Epithelial cell of esophagus (primary cell): ENCODE results near the gene IPCEF1.
"Not testable (repeated sequence)": the region's sequence is repeated elsewhere in the genome, so short reads cannot be mapped to it uniquely, and the experiment has no call there.

Source experiments
- DNase-seq: peaks from one replicate; pipeline ENCODE4 v3.0.0; 2010; ENCODE audit warnings: low read depth
- H3K4me3 ChIP-seq: 2 replicates; pipeline ENCODE4 v1.5.1; 2011; ENCODE audit warnings: mild to moderate bottlenecking, low read length, control low read depth
- TF ChIP-seq, protein P1 (sequence below): IDR thresholded peaks from 2 replicates; pipeline ENCODE4 v1.5.1; 2011; ENCODE audit warnings: low read depth, mild to moderate bottlenecking, low read length, control low read depth, inconsistent platforms; ENCODE audit not compliant: insufficient read depth; ENCODE audit errors: missing control alignments

The IPCEF1 gene

DNA sequence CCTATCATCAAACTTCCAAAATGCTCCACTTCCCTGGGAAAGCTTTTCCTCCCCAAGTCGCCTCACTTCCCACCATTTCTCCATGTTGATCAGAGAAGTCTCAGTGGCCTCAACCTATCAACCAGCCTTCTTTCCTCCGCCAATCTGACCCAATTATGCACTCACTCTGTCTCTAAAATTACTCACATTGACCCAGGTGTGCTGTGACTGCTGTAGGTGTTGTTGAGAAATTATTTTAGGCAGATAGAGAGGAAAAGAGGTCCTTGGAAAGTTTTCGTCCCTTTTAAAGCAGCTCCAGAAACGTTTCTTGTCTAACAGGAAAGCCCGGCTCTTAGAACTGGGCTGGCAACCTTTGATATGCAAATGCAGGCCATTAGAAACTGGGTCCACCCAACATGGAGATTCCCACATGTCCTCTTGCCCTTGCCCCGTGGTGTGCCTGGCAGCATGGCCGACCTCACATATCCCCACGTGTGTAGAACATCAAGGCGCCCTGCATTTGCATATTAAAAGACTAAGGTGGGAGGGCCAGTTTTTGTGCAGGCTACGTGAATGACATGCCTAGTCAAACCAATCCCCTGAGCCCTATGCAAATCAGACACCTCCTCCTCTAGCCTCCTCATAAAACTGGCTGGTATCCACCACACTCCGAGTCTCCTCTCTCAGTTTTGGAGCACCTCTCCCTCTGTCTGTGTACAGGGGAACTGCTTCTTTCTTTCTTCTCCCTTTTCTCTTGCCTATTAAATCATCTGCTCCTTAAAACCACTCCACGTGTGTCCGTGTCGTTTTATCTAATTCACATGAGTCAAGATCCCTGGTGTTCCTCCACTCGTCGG, 12.9 kb downstream of the IPCEF1 start:
- TF ChIP-seq, protein P1, sequence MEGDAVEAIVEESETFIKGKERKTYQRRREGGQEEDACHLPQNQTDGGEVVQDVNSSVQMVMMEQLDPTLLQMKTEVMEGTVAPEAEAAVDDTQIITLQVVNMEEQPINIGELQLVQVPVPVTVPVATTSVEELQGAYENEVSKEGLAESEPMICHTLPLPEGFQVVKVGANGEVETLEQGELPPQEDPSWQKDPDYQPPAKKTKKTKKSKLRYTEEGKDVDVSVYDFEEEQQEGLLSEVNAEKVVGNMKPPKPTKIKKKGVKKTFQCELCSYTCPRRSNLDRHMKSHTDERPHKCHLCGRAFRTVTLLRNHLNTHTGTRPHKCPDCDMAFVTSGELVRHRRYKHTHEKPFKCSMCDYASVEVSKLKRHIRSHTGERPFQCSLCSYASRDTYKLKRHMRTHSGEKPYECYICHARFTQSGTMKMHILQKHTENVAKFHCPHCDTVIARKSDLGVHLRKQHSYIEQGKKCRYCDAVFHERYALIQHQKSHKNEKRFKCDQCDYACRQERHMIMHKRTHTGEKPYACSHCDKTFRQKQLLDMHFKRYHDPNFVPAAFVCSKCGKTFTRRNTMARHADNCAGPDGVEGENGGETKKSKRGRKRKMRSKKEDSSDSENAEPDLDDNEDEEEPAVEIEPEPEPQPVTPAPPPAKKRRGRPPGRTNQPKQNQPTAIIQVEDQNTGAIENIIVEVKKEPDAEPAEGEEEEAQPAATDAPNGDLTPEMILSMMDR = peak; percentile 74
- peak overlapping the region; percentile 36 for H3K4me3 ChIP-seq
- DNase-seq = peak; percentile 86

DNA sequence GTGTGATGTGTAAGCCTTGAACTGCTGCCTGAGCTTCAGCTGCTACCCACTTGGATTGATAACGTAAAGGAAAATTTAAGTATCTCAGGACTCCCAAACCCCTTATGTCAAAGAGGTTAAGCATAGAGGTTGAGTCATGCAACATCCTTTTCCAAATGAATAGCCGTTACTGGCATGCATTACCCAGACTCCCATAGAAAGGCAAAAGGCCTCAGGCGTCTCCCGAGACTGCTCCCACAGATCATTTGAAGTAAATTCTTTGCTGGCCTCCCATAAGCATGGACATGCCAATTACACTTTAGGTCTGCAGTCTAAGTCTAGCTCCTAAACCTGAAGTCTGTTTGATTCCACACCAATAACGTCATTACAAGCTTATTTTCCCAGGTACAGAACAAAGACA, 14.7 kb downstream of the IPCEF1 start:
- no peak overlapping the region for H3K4me3 ChIP-seq
- peak; percentile 61 for DNase-seq
- TF ChIP-seq, protein P1 = no peak

DNA sequence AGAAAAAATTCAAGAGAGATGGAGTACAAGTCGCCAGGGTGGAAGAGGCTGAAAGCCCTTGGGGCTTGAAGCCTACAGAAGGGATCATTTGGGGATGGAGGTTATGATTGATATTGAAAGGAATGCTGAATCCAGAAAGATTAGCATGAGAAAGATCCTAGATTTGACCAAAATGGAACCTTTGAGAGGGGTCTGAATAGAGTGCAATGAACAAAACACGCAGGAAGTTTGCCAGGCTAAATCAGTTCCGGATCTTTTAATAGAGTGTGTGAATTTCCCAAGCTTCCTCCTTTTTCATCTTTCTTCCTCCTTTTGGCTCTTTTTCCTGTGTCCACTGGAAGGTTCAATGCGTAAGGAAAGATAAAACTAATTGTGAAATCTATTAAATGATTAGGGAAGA, 15.3 kb downstream of the IPCEF1 start:
- H3K4me3 ChIP-seq = no peak overlapping the region
- TF ChIP-seq, protein P1 = no peak
- no peak for DNase-seq

DNA sequence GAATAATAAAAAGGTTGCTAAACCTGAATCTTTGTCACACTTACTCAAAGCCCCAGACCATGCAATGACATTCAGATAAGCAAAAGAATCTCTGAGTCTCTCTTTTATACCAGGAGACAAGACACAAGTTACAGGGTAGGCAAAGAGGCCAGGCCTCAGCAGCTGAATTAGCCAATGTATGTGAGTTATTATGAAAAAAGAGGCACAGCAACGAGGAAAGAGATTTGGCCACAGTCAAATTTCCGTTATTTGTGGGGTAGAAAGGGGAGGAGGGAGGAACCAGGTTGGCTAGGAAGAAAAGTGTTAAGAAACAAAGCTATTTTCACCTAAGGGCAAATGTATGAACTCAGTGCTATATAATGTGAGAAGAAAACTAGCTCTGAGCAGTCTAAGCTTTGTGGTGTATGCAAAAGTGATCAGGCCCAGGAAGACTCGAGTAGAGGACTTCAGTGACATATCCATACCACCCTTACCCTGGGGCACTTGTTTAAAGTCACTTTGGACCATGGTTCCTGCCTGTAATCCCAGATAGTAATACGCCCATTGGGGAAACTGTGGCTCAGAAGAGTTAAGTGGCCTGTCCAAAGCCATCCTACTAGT, 19.1 kb downstream of the IPCEF1 start:
- TF ChIP-seq, protein P1 = no peak
- DNase-seq = no peak
- no peak overlapping the region for H3K4me3 ChIP-seq

DNA sequence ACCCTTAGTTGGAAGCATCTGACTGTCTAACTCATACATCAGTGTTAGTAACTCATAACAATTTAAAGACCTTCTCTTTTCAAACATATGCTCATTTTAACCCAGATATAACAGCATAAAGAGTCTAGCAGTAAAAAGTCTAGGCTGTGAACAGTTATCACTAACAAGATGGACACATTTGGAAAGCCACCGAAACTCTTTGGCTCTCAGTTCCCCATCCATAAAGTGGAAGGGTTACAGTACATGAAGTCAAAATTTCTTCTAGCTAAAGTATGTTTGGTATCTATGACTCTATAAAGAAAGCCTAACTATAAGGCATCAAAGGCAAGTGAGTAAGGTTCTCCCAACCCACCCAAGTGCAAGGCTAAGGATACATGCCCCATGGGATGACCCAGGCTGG, 22.5 kb downstream of the IPCEF1 start:
- H3K4me3 ChIP-seq, DNase-seq: not testable (repeated sequence)

DNA sequence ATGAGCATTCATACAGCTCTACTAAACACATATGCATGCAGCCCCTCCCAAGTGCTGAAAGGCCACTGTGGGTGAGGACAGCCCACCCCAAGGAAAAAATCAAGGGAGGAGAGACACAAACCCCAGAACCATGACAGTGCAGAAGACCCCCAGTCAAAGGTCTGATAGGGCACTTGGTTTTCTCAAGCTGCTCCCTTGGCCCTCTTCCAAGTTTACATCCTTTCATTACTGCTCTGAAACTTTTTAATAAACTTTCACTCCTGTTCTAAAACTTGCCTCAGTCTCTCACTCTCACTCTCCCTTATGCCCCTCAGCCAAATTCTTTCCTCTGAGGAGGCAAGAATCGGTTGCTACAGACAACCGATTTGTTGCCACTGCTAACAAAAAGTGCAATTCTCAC, 24.9 kb downstream of the IPCEF1 start:
- no peak for DNase-seq
- TF ChIP-seq, protein P1 = no peak
- no peak overlapping the region for H3K4me3 ChIP-seq

DNA sequence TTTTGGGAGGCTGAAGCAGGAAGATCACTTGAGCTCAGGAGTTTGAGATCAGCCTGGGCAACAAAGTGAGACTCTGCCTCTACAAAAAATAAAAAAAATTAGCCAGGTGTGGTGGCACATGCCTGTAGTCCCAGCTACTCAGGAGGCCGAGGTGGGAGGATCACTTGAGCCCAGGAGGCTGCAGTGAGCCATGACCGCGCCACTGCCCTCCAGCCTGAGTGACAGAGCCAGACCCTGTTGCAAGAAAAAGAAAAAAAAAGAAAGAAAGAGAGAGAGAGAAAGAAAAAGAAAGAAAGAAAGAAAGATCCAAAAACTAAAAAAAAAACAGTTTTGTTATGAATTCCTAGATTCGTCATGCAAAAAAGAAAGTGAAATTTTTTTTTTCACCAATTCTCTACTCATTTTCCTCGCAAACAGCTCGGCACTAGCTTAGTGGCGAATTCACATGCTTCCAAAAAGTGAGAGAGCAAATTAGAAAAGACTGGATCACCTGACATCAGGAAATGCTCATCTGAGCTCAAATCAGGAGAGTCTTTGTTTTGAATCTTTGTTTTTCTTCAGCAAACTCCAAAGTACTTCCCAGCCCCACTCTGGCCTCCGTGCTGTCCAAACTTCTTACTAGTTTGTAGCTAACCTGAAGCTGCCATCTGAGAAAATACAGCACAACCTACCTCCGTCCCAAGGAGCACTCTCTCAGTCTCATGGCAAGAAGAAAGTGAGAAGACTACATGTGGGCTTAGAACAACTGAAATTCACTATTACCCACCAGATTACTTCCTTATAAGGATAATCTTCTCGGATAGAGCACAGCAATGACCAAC, 27.0 kb downstream of the IPCEF1 start:
- DNase-seq = no peak
- no peak overlapping the region for H3K4me3 ChIP-seq
- TF ChIP-seq, protein P1 = no peak

DNA sequence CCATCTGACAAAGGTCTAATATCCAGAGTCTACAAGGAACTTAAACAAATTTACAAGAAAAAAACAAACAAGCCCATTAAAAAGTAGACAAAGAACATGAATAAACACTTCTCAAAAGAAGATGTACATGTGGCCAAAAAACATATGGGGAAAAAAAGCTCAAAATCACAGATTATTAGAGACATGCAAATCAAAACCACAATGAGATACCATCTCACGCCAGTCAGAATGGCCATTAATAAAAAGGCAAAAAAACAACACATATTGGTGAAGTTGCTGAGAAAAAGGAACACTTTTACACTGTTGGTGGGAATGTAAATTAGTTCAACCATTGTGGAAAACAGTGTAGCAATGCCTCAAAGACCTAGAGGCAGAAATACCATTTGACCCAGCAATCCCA, 29.3 kb downstream of the IPCEF1 start:
- H3K4me3 ChIP-seq, DNase-seq: not testable (repeated sequence)
